ENCODE data around the gene EP400.
"Not testable (repeated sequence)": the region's sequence is repeated elsewhere in the genome, so short reads cannot be mapped to it uniquely, and the experiment has no call there.

EP400 gene

GRCh38 chr12:132099739-132100138 is 150.0 kb downstream of the EP400 start:
- DNase-seq: no peak

GRCh38 chr12:132100306-132101065 is 150.7 kb downstream of the EP400 start:
- DNase-seq: no peak

- DNase-seq: no peak
Measured at GRCh38 chr12:132102297-132102696, 152.6 kb downstream of the EP400 start.

- not testable (repeated sequence) for DNase-seq
Measured at GRCh38 chr12:132103072-132103471, 153.3 kb downstream of the EP400 start.

- DNase-seq: no peak
Measured at GRCh38 chr12:132103542-132104308, 154.0 kb downstream of the EP400 start.

GRCh38 chr12:132105467-132105866 is 155.7 kb downstream of the EP400 start:
- no peak for DNase-seq

- DNase-seq: no peak
Measured at GRCh38 chr12:132106921-132107320, 157.2 kb downstream of the EP400 start.

GRCh38 chr12:132108211-132108832 is 158.6 kb downstream of the EP400 start:
- no peak for DNase-seq

GRCh38 chr12:132109741-132110140 is 160.0 kb downstream of the EP400 start:
- no peak for DNase-seq

GRCh38 chr12:132110677-132111076 is 160.9 kb downstream of the EP400 start:
- no peak for DNase-seq

GRCh38 chr12:132111654-132112304 is 162.0 kb downstream of the EP400 start:
- DNase-seq: no peak

GRCh38 chr12:132114667-132115066 is 164.9 kb downstream of the EP400 start:
- no peak for DNase-seq

- no peak for DNase-seq
Measured at GRCh38 chr12:132115500-132115899, 165.8 kb downstream of the EP400 start.

- no peak for DNase-seq
Measured at GRCh38 chr12:132116709-132117557, 167.2 kb downstream of the EP400 start.

GRCh38 chr12:132117558-132117875 is 167.8 kb downstream of the EP400 start:
- DNase-seq: no peak

GRCh38 chr12:132118876-132119275 is 169.1 kb downstream of the EP400 start:
- DNase-seq: no peak

GRCh38 chr12:132121283-132121682 is 171.5 kb downstream of the EP400 start:
- DNase-seq: no peak

GRCh38 chr12:132123970-132124765 is 174.4 kb downstream of the EP400 start:
- DNase-seq: no peak

GRCh38 chr12:132124766-132125425 is 175.2 kb downstream of the EP400 start:
- DNase-seq: no peak

- no peak for DNase-seq
Measured at GRCh38 chr12:132125736-132126135, 176.0 kb downstream of the EP400 start.

GRCh38 chr12:132127041-132127440 is 177.3 kb downstream of the EP400 start:
- DNase-seq: no peak
